Occipital lobe (tissue), 2 donors: ENCODE results near the gene PIN4. TPM values are rescaled to one million over a fixed set of nuclear protein-coding genes. Genes with fewer than 3 reads are reported as not detected.
"Not testable (repeated sequence)": the region's sequence is repeated elsewhere in the genome, so short reads cannot be mapped to it uniquely, and the experiment has no call there.

Experiments used
- DNase-seq: peaks from one replicate; lab custom pipeline; 2025; lab: John Stamatoyannopoulos, UW
- total RNA-seq: library from RNA; depleted of rRNA; stranded (reverse); fragments of >200 nt; gene quantifications from one replicate; pipeline ENCODE4 v1.2.3, GENCODE V29; 2014

Gene PIN4
- total RNA-seq, 1 donor from 2014 or later: 13.7 TPM

DNA sequence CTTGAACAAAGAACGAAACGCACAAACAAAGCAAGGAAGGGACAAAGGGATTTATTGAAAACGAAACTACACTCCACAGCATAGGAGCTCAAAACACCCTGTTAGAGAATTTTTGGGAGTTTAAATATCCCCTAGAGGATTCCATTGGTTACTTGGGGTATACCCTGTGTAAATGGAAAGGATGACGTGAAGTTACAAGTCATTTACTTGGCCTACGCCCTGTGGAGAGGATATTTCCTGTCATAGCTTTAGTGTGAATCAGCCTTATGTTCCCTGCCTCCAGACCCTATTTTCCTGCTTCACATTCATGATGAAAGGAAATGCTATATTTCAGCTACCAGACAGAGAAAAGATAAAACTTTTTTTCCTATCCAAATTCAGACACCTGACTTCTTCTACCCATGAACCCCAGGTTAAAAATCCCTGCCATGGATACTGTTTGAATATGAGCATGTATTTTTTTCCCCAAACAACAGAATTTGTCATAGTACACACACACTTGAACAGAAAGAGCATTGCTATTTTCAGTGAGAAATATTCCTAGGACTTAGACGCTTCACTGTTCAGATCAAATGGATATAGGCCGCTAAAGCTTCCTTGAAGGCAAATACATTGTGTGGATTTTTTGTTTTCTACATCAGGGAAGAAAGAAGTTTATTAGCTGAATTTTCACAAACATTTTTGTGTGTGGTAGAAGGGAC is 20.4 kb downstream of the PIN4 start:
- no peak for DNase-seq

DNA sequence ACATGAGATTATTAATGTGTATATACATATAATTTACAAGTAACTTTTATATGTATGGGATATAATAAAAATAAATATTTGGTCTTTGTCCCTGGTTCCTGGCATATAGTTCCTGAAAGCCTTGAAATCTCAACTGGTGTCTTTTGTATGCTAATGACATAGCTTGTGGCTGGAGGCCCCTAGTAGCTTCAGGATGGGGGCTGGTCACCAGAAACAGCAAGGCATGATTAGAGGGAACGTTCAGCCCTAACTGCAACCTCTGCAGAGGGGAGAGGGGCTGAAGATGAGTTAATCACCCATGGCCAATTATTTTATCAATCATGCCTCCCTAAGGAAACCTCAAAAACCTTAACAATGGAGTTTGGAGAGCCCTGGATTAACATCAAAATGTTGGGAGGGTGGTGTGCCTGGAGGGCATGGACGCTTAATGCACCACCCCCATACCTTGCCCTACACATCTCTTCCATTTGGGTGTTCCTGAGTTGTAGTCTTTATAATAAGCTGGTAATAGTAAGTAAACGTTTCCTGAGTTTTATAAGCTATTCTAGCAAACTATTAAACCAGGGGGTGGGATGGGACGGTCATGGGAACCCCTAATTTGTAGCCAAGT is 21.3 kb downstream of the PIN4 start:
- DNase-seq: no peak

DNA sequence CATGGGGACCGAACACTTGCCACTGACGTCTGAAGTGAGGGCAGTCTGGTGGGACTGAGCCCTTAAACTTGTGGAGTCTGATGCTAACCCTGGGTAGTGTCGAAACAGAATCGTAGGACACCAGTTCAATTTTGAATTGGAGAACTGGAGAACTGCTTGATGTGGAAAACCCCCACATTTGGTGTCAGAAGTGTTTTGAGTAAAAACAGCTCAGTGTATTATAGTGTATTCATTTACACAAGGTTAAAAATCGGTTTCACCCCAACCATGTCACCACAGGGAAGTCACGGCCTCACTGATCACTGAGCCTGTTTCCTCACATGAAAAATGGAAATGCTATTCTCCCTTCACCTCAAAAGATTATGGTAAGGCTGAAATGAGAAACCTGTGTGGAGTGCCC is 21.9 kb downstream of the PIN4 start:
- DNase-seq: no peak

DNA sequence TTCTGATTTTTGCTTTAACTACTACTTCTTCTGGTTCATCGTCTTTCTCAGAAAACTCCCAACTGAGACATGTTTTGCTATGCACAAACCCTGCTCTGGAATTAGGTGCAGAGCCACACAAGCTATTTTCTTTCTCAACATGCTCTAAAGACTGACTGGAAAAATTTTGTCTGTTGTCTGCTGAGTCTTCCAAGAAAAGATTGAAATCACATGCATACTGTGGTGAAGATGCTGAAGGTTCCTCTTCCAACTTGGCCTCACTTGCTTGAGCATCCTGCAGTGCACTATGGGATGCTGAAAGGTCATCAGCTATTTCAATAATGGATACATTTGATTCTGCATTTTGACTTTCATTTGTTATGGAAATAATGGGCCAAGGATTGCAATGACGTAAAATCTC is 24.1 kb downstream of the PIN4 start:
- DNase-seq: no peak

DNA sequence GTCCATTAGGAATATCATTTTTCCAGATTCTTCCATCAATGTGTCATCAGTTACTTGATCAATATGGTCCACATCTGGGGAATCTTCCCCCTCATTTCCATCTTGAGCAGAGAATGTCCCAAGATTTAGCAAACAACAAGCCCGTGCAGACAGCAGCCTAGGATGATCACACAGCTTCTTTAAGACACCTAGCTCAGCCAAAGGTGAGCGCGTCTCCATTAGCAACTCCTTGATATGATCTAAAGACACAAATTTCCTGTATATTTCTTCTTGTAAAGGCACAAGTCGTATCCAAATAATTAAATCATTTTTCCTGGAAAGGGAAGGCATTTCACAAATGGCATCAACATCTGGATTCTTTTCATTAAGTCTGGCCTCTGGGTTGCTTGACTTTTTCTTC is 25.8 kb downstream of the PIN4 start:
- DNase-seq: no peak

DNA sequence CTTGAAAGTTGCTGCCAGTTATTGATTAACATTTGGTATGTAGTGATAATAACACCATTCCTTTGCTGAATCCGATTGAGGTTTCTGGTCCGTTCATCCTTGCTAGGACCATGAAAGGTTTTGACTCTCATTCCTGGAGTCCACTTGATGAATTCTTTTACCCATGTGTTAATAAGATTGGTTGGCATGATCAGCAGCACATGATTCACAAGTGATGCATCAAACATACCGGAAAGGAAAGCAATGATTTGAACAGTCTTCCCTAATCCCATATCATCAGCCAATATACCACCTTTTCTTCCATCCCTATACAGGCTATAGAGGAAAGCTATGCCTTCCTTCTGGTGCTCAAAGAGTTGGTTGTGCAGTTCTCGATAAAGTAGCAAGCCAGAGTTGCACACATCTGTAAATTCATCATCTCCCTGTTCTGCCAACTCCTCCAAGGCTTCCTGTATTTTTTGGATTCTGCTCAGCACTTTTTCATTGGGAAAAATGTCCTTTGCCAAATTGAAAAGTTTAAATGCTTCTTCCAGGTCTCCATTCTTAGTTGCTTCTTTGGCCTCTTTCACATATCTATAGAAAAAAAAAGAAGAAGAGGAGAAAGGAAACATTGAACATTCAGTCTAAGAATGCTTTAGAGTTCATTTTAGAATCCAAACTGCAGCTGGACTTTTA is 26.7 kb downstream of the PIN4 start:
- no peak for DNase-seq

DNA sequence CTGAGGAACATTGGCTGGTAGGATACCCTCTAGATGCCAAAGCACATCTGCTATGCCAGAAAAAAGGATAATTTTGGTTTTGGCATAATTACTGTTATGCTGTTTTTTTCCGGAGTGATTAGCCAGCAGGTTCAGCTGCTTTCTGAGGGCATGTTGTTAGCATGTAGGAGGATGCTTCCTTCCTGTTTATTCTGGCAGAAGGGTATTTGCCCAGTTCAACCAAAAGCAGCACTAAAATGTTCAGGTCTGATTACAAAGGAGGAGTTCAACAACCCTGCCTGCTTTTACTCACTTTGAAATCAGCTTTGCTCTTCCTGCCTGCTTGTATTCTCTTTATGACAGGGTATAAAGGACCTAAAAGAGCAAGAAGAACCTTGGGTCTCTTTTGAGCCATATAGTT is 35.4 kb downstream of the PIN4 start:
- DNase-seq: no peak

DNA sequence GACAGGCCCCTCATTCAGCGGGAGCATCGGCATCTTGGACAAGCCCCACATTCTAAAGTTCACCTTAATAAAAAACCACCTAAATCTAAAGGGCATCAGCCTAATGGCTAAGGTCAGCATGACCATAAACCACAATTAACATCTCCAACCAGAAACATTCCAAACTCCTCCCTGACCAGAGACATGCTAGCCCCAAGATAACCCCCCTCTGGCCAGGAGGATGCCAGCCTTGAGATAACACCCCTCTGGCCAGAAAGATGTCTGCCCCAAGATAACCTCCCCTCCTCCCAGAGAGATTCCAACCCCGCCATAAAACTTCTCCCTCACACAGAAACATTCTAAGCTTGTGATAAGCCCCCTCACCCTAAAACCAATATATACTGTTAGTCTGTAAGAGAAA is 38.8 kb downstream of the PIN4 start:
- not testable (repeated sequence) for DNase-seq

DNA sequence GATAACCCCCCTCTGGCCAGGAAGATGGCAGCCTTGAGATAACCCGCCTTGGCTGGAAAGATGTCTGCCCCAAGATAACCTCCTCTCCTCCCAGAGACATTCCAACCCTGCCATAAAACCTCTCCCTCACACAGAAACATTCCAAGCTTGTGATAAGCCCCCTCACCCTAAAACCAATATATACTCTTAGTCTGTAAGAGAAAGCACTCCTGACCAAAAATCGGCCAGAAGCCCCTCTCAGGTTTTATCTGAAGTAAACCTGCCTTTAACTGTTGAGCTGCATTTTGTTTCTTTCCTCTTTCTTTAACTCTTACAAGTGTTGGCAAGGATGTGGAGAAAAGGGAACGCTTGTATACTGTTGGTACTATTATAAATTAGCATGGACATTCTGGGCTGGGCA is 48.7 kb downstream of the PIN4 start:
- DNase-seq: no peak

DNA sequence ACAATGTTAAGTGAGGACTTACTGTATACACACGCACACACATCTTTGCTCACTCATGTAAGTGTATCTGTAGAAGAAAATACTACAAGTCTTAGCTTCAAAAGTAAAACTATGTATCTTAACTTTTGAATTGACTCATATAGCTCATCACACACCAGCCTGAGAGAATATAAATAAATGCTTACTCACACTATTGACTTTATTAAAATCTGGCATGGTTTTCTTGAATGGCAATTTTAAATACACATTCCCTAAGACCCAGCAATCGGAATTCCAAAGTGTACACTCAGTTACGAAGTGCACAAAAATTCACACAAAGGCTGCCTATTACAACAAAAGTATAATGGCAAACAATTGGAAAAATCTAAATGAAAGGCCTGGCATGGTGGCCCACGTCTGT is 55.3 kb downstream of the PIN4 start:
- no peak for DNase-seq

DNA sequence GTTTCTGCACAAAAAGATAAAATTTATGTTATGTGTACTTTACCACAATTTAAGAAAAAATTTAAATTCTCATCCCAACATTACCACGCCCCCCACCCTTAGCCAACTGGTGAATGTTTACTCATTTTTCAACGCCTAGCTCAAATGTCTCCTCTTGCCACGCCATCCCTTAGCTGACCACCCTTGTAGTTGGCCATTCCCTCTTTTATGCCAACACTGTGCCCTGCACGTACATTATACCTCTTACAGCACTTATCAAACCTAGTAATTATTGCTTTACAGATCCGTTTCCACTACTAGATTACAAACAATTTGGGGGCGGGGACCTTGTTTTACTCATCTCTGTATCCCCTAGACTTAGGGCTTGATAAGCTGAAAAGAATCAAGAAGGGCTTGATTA is 56.6 kb downstream of the PIN4 start:
- DNase-seq: no peak

DNA sequence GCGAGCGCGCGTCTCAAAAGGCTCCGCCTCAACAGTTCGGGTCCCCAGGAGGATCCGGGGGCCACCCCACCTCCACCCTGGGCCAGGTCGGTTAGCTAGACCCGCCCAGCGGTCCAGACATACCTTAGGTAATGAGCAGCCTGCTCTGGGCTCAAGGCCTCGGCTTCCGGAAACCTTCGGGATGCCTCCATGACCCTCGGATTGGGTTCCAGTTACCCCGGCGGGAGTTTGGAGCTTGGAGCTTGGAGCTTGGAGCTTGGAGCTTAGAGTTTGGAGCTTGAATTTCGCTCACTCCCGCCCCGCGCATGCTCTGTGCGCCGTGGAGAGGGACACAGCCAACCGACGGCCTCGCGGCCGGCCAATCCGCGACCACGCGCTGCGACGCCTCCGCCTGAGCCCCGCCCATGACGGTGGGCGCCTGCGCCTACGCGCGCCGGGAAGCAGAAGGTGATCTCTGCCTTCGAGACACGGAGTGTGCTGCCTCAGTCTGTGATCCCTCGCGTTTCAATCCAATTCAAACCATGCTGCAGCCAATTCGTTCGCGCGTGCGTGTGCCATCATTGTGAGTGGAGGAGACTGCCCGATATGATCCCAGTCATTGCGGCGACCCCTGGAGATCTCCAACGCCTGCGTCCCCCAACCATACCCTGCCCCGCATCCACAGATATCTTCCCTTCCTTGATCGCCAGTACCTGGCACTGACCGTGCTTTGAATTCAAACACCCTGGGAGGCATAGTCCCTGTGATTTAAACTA is 57.3 kb downstream of the PIN4 start, which contains the start of gene ERCC6L:
Gene ERCC6L, minus strand, starts transcription at position 307 of the 755 bp plus-strand sequence. Its CDS starts 116 bp downstream, at position 191.
- DNase-seq: peak; percentile 81

DNA sequence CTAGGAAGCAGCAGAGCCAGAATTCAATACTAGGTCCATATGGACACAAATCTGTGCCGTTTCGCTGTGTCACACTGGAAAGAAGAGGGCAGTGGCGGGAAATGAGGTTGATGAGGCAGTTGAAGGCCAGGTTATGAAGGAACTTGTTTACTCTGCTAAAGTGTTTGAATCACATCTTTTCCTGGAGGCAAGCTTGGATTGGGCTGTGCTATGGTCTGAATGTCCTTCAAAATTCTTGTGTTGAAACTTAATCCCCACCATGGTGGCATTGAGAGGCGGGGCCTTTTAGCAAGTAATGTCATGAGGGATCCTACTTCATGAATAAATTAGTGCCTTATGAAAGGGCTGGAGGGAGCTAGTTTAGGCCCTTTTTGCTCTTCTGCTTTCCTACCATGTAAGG is 59.4 kb downstream of the PIN4 start:
- no peak for DNase-seq

DNA sequence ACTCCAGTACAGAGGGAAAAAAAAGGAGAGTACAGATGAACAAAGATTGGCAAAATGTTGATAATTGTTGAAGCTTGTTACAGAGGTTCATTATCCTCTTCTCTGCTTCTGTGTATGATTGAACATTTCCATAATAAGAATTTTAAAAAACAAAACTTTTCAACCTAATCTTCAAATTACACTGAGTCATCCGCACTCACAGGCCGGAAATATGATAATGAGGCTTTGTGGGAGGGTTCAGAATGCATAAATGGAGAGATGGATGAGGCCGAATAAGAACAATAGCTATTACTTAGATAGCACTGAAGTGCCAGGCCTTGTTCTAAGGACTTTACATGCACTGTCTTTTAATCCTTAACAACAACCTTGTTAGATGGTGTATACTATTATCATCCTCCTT is 61.9 kb downstream of the PIN4 start:
- no peak for DNase-seq

DNA sequence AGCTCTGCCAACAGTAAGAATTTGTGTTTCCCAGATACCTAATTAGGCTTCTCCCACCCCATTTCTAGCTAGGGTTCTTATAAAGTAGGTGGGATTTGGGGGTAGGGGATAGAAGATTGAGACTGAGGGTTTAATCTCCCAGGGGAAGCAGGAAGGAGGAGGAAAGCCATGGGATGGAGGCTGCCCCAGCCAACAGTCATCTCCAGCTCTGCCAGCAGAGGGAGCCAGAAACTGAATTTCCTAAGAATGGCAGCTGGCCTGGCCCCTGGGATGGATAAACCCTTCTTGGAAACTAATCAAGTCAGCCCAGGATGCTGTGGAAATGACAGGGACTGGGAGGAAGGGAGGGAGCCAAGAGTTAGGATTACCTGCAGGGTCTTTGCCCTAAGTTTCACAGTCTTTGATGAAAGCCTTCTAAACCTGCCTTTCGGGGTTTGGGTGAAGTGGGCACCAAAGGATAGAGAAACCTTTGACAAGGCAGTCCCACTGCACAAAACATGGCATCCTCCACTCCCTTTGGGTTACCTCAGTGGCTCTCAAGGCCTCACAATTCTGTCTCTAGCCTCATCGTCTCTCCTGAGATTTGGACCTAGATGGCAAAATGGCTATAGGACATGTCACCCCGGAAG is 64.0 kb downstream of the PIN4 start:
- no peak for DNase-seq

DNA sequence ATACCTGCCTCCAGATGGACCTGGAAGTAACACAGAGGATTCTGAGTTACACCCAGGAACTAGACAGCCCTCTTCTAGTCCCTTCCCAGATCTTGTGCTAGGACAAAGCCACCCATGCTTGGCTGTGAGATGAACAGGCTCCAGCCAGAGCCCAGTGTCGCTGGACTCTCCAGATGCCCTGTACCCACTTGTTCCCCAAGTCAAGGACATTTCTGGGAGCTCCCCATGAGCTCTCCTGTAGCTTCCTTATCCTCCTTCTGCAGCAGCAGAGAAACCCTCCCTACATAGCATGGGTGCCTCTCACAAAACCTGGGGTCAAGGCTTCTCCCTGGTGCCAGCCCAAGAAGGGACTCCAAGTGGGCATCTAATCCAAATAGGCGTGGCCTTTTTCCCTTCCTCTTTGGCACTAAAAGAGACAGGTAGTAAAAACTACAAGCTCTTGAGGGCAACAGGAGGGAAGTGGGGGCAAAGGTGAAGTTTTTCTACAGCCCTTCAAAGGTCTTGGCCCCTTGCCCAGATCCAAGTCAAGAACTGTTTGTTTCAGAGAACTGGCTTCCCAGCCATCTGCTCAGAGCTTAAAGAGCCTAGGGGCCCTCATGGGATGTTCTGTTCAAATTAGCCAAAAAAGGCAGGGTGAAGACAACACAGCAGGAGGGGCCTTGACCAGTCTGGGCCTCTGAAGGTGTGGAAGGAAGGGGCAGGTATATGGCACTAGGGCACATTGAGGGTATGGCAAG is 65.8 kb downstream of the PIN4 start:
- no peak for DNase-seq

Other genes with a start within 250 kb of the PIN4 start
- gene RTL5, start 49.8 kb upstream of the PIN4 start, total RNA-seq: 3.4 TPM
- gene ERCC6L, start 57.3 kb downstream of the PIN4 start, total RNA-seq: 0.62 TPM
- gene RPS4X, start 95.5 kb downstream of the PIN4 start, total RNA-seq: 1,323 TPM
- gene CITED1, start 124.2 kb downstream of the PIN4 start, total RNA-seq: 3.0 TPM